Measurements from ENCODE around the gene PRKN.

GRCh38 chr6:162290846-162291465 lies 436.6 kb downstream of the PRKN start:
- TF ChIP-seq, protein P1, sequence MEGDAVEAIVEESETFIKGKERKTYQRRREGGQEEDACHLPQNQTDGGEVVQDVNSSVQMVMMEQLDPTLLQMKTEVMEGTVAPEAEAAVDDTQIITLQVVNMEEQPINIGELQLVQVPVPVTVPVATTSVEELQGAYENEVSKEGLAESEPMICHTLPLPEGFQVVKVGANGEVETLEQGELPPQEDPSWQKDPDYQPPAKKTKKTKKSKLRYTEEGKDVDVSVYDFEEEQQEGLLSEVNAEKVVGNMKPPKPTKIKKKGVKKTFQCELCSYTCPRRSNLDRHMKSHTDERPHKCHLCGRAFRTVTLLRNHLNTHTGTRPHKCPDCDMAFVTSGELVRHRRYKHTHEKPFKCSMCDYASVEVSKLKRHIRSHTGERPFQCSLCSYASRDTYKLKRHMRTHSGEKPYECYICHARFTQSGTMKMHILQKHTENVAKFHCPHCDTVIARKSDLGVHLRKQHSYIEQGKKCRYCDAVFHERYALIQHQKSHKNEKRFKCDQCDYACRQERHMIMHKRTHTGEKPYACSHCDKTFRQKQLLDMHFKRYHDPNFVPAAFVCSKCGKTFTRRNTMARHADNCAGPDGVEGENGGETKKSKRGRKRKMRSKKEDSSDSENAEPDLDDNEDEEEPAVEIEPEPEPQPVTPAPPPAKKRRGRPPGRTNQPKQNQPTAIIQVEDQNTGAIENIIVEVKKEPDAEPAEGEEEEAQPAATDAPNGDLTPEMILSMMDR (IDR thresholded peaks at IDR 0.05): no peak
- TF ChIP-seq POLR2AphosphoS5 (IDR thresholded peaks at IDR 0.05; ENCODE audit: insufficient read depth in 1 of 2, low read depth in 1 of 2): no peak
- TF ChIP-seq POLR2A (IDR thresholded peaks at IDR 0.05): no peak
